GM23248 (cell line): ENCODE measurements around the gene CDH13.

ENCODE experiments used
- EZH2 ChIP-seq: fragments of 200-600 bp; sonication (generic); IDR thresholded peaks from 2 replicates; pipeline ENCODE4 v1.6.1; 2018; ENCODE audit warnings: antibody characterized with exemption, mild to moderate bottlenecking; ENCODE audit not compliant: insufficient read depth, poor library complexity, severe bottlenecking
- EZH2phosphoT487 ChIP-seq: fragments of 200-600 bp; sonication (generic); IDR thresholded peaks from 2 replicates; pipeline ENCODE4 v1.6.1; 2018; ENCODE audit warnings: antibody characterized with exemption, moderate library complexity, mild to moderate bottlenecking, low read depth; ENCODE audit not compliant: insufficient read depth

DNA sequence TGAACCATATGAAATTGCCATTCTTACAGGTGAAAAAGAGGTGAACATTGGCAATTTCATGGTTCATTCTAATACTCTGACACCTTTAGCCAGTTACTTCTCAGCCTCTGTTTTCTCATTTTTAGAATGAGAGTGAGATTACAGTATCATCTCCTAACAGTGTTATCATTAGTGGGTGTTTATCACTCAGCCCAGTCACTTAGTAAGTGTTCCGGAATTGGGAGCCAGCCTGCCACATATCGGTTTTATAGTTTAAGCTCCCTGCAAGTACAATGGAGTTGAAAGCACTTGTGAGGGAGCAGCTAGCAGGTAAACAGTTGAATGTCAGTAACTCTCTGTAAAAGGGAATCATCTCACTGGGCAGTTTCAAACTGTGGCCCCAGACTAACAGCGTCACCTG lies 597.9 kb downstream of the CDH13 start:
- TF ChIP-seq EZH2: no peak
- TF ChIP-seq EZH2phosphoT487: no peak
